GM12878 (cell line): ENCODE data around the gene GIPC3.

ENCODE experiments used
- JUND ChIP-seq: IDR thresholded peaks from 2 replicates; pipeline ENCODE4 v1.6.1; 2012; ENCODE audit warnings: low read depth, mild to moderate bottlenecking, low read length, improper control_type of control experiment, moderate library complexity
- POLR2AphosphoS5 ChIP-seq: IDR thresholded peaks from 2 replicates; pipeline ENCODE4 v1.6.1; 2011; ENCODE audit warnings: mild to moderate bottlenecking, low read length, inconsistent platforms
- RBBP5 ChIP-seq: fragments of 200-600 bp; sonication (generic); conservative IDR thresholded peaks from 2 replicates; pipeline ENCODE4 v1.6.1; 2016
- REST ChIP-seq: IDR thresholded peaks from 2 replicates; pipeline ENCODE4 v1.6.1; 2012; ENCODE audit warnings: mild to moderate bottlenecking, low read depth, low read length
- TF ChIP-seq, protein P1 (sequence below), 3 experiments: IDR thresholded peaks in 2 of 3; conservative IDR thresholded peaks in 1 of 3; 2 replicates each; pipeline ENCODE4 v1.5.1; 2011; ENCODE audit warnings: low read depth in 3 of 3, low read length in 3 of 3, mild to moderate bottlenecking in 3 of 3, control low read depth in 2 of 3, moderate library complexity in 2 of 3, inconsistent platforms in 1 of 3, mixed read lengths in 1 of 3; ENCODE audit not compliant: control insufficient read depth in 2 of 3, insufficient read depth in 1 of 3; ENCODE audit errors: extremely low read depth in 1 of 3

GRCh38 chr19:3577723-3578344 is 7.4 kb upstream of the GIPC3 start:
- TF ChIP-seq, protein P1, sequence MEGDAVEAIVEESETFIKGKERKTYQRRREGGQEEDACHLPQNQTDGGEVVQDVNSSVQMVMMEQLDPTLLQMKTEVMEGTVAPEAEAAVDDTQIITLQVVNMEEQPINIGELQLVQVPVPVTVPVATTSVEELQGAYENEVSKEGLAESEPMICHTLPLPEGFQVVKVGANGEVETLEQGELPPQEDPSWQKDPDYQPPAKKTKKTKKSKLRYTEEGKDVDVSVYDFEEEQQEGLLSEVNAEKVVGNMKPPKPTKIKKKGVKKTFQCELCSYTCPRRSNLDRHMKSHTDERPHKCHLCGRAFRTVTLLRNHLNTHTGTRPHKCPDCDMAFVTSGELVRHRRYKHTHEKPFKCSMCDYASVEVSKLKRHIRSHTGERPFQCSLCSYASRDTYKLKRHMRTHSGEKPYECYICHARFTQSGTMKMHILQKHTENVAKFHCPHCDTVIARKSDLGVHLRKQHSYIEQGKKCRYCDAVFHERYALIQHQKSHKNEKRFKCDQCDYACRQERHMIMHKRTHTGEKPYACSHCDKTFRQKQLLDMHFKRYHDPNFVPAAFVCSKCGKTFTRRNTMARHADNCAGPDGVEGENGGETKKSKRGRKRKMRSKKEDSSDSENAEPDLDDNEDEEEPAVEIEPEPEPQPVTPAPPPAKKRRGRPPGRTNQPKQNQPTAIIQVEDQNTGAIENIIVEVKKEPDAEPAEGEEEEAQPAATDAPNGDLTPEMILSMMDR (IDR thresholded peaks at IDR 0.05 in 2 of 3, conservative IDR thresholded peaks at IDR 0.05 in 1 of 3; ENCODE audit: control insufficient read depth in 2 of 3, extremely low read depth in 1 of 3, insufficient read depth in 1 of 3, low read depth in 3 of 3, low read length in 3 of 3), result no peak
- TF ChIP-seq REST (no peak), RBBP5 (no peak), POLR2AphosphoS5 (no peak), JUND (no peak)
